OCI-M1 (cell line): ENCODE measurements around the gene TMEM235.
A peak's percentile ranks its signal among the peaks of the same experiment; 100 is the strongest.
"Not testable (repeated sequence)": the region's sequence is repeated elsewhere in the genome, so short reads cannot be mapped to it uniquely, and the experiment has no call there.

Experiments used
- DNase-seq: peaks from one replicate; lab custom pipeline; 2025; lab: John Stamatoyannopoulos, UW

TMEM235 gene

DNA sequence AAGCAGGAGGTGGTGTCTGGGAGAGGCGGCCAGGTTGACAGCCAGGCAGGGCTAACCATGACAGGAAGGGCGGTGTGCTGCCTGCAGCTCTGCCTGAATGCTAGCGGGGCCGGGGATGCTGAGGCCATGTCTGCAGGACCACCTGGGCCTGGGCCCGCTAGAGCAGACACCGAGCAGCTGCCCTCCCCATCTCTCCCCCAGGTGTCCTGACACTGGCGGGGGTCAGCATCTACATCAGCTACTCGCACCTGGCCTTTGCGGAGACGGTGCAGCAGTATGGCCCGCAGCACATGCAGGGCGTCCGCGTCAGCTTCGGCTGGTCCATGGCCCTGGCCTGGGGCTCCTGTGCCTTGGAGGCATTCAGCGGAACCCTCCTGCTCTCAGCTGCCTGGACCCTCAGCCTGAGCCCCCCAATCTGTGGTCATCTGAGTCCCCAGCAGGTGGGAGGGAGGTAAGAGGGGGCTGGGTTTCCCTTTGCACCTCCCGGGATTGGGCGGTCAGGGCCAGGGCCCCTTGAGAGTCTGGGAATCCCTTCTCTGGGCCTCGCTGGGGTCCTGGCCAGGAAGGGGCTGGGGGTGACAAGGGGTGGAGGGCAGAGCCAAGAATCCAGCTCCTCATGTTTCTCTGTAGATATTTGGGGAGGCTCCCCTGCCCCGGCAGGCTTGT, 7.5 kb downstream of the TMEM235 start:
- no peak for DNase-seq

- peak; percentile 56 for DNase-seq
Observed at GRCh38 chr17:78239489-78239931, 8.1 kb downstream of the TMEM235 start.

DNA sequence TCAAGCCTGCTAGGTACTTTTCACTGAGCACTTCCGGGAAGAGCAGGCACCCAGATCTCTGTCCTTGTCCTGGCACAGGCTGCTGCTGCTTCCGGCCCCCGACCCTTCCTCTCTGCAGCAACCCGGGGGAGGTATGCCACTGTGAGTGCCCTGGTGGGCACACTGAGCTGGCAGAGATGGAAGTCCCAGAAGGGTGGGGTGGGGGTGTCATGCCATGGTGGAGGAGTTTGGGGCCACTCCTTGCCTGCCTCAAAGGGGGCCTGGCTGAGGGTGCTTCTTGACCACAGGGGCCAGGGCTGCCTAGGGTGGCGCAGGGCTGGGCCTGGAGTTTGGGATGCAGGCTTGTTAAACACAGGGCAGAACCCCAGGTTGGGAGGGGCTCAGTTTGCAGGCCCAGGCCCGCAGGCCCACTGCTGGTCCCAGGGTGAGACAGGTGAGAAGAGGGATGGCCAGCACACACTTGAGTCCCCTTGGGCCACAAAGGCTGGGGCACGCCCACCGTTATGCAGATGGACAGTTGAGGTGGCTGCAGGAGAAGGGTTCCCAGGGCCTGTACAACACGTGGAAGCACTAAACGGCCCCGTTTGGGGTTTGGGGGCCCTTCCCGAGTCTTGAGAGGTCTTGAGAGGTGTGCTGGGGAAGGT, 8.7 kb downstream of the TMEM235 start:
- no peak for DNase-seq

DNA sequence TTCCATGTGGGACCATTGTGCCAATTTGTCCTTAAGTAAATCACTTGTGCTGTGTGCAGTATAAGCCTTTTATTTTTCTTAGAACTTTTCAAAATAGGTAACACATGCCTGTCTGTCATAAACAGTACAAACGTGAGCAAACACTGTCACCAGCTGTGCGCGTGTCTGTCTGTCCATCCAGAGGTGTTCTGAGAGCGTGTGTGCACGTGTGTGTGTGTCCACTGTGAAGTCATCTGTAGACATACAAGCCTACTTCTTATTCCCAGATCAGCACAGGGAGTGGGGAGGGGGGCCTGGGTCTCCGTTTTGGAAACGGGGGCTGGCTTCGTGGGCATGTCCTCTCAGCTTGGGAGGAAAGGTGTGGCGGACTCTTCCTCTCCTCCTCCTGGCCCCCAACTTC, 9.4 kb downstream of the TMEM235 start:
- DNase-seq, result no peak

DNA sequence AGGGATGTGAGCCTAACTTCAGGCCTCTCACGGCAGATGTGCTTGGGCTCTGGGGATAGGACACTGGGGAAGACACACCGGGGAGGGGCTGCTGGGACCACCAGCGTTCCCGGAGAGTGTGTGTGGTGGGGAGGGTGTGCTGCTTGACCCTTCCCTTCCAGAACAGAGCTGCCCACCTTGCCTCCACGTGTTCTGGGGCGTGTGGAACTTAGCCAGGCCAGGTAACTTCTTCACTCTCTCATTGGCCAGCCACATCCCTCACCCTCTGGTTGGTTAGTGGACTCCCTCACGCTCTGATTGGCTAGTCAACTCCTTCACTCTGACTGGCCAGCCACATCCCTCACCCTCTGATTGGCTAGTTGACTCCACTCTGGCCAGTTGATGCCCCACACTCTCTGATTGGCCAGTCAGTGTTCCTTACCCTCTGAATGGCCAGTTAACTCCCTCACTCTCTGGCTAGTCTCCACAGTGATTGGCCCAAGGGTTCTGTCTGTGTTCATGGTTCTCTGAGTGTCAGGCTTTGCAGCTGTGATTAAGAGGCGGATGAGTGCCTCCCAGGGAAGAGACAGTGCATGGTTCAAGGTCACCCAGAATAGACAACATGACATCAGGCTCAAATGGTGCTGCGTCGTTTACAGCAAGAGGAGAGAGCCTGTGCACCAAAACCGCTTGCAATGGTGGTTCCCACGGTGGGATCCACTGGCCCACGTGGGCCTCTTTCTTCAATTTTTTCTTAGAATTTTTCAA, 10.0 kb downstream of the TMEM235 start:
- DNase-seq, result peak; percentile 41

DNA sequence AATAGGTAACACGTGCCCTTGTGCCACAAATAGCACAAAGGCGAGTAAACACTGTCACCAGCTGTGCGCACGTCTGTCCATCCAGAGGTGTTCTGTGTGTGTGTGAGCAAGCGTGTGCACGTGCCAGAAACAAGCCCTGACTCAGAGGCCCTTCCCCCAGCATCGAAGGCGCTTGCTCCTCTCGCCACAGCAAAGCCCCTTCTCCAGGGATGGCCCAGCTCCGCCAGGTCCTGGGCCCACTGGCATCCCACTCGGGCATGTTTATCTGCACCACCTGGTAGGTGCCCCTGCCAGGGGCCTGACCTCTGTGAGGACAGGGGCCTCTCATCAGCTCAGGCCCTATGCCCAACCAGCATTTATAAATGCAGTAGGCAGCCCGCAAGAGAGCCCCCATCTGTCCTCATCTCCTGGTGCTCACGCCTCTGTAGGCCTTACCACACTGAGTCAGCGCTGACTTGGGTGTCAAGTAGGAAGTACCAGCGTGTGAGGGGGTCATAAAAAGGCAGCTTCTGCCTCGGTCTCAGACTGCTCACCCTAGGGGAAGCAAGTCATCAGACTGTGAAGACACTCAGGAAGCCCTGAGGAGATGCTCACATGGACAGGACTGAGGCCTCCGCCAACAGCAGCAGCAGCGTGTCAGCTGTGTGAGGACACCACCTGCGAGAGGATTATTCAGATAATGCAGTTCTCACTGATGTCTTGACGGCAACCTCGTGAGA, 10.8 kb downstream of the TMEM235 start:
- no peak for DNase-seq

DNA sequence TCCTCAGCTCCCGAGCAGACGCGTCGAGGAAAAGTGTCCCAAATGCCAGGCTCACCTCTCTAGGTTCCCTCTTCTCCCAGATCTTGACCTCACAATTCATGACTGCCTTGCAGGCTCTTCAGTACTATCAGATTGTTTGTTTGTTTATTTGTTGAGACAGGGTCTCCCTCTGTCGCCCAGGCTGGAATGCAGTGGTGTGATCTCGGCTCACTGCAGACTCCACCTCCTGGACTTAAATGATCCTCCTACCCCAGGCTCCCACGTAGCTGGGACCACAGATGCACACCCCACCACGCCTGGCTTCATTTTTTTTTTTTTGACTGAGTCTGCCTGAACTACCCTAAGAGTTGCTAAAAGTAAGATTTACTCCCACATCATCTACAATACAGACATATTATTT, 15.9 kb downstream of the TMEM235 start:
- DNase-seq, result no peak

GRCh38 chr17:78248051-78248914, 16.9 kb downstream of the TMEM235 start:
- DNase-seq, result no peak

GRCh38 chr17:78249074-78249817, 17.8 kb downstream of the TMEM235 start:
- DNase-seq, result no peak

DNA sequence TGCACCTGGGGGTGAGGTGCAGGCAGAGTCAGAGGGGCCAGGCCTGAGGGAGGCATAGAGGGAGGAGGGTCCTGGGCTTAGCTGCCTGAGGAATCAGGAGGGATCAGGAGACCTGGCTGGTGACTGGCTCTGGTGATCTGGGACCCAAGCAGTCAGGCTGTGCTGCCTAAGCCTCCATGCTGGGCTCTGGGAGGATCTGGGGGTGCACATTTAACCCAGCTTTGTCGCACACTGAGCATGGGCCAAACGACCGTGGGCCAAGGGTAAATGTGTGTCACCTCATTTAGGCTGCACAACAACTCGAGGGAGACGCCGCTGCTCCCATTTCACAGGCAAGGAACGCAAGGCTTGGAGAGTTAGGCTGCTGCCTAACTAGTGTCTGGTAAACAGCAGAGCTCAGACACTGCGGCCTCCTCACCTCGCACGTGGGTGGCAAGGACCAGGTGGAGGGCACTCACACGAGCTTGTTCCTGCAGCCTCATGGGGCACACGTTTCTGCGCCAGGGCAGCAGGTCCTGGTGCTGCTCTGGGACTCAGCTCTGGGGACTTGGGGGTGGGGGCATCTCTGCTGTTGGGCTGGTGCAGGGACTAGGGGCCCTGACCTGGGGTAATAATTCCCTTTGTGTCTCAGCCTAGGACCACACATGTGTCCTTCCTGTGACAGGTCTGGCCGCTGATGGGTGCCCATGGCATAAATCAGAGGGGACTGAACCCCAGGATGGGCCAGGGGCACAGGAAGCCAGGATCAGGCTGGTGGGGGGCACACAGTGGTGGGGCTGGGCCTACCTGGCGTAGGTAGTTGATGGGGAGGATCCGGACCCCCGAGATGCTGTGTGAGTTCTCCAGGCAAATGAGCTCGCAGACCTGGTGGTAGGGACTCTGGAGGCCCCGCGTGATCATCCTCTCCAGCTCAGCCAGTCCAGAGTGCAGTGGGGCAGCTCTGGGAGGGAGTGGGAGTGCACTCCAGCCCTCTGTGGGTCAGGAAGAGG, 18.7 kb downstream of the TMEM235 start:
- no peak for DNase-seq

DNA sequence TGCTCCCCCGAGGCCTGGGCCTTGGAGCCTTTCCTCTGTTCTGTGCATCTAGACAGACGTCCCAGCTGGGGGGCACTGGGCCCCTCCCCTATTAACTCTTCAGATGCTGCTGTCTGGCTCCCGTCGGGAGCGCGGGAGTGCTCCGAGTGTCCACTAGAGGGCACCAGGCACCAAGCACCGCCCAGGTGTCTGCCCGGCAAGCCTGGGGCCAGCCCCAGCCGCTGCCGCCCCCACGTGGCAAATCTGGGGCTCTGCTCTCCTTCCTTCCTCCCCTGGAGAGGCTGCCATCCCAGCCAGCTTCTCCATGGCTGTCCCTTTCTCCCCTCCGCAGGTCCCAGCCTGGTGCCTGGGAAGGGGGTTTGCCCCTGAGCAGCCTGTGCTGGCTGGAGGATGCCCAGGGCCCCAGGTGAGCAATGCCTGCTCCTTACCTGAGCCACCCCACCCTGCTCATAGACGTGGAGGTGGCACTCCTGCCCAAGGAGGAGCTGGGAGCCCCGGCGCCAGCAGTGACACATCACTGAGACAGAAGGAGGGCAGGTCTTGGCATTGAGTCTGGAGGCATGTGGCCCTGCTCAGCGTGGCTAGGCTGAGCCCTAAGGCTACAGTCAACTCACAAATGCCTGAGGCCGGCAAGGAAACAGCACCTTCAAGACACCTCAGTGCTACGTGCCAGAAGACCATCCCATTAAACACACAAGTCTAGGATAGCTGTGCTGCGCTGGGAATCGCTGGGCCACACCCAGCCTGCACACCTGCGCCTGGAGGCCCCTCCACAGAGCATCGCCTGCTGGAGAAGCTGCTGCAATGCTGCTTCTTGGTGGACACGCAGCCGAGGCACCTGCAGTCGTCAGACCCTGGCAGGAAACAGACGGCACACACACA, 19.7 kb downstream of the TMEM235 start:
- peak; percentile 92 for DNase-seq

DNA sequence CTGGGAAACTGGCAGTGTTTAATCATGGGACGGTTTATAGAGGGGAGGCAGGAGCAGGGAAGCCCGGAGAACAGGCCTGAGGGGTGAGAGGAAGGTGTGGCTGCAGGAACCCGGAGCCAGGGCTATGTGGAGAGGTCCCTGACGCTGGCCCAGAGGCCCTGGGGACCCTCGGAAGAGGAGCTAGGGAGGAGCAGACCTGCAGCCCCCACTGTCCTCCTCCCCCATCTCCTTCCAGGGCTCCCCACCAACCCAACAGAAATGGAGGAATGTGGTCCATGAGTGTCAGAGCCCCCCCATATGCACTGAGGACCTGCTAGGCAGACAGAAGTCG, 20.3 kb downstream of the TMEM235 start:
- no peak for DNase-seq

DNA sequence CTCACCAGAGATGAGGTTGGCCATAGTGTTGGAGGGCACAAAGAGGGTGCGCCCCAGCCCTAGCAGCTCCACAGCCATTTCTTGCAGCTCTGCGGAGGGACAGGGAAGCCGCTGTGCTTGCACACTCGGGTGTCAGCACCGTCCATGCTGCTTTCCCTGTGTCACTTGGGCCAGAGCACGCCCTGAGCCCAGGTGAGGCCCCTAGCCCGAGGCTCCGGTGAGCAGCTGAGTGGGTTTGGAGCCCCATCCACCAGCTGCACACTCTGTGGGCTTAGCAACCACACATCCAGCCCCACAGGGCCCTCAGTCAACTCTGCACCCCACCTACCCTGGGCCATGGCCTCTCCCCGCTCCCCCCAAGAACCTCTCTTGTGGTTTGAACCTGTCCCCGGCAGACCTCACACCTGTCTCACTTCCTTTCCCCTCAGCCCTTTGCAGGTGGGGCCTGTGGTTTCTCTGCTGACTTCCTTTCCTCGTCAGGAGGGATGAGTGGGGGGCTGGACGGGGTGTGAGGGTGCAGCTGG, 20.7 kb downstream of the TMEM235 start:
- DNase-seq, result no peak

DNA sequence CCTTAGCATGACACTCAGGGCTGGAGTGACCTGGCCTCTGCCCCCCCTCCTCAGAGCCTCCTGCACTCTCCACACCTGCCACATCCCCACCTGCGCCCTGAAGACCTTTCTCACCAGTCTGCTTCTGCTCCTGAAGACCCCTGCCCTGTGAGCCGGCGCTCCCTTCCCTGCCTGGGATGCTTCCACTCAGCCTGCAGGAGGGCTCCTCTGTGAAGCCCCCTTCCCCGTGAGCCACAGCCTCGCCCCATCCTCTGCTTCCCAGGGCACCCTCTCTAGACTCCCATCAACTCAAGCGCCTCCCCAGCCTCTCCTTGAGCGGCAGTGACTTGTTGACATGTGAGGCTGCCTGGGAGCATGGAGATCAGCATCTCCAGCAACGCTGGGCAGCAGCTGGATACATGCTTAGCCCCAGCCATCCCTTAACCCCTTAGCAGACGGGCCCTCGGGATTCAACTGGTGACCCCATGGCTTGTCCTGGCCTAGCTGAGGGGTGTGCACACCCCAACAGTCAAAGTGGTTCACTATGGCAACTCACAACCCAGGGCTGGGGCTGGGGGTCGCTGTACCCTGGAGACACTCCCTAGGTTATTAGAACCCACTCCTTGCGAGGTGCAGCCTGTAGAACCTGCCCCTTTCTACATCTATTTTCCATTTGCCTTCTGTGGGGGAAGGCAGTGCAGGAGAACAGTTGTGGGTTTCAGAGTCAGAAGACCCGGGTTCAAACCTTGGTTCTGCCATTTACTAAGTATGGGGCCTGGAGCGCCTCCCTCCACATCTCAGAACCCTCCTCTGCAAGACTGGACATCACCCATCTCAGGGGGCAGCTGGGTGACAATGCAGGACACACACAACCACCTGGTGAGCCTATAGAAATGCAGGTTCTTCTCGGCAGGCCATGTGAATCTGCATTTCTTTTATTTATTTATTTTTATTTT, 21.5 kb downstream of the TMEM235 start:
- no peak for DNase-seq

DNA sequence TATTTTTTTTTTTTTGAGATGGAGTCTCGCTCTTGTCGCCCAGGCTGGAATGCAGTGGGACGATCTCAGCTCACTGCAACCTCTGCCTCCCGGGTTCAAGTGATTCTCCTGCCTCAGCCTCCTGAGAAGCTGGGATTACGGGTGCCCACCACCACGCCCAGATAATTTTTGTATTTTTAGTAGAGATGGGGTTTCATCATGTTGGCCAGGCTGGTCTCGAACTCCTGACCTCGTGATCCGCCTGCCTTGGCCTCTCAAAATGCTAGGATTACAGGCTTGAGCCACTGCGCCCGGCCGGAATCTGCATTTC, 22.2 kb downstream of the TMEM235 start:
- not testable (repeated sequence) for DNase-seq

DNA sequence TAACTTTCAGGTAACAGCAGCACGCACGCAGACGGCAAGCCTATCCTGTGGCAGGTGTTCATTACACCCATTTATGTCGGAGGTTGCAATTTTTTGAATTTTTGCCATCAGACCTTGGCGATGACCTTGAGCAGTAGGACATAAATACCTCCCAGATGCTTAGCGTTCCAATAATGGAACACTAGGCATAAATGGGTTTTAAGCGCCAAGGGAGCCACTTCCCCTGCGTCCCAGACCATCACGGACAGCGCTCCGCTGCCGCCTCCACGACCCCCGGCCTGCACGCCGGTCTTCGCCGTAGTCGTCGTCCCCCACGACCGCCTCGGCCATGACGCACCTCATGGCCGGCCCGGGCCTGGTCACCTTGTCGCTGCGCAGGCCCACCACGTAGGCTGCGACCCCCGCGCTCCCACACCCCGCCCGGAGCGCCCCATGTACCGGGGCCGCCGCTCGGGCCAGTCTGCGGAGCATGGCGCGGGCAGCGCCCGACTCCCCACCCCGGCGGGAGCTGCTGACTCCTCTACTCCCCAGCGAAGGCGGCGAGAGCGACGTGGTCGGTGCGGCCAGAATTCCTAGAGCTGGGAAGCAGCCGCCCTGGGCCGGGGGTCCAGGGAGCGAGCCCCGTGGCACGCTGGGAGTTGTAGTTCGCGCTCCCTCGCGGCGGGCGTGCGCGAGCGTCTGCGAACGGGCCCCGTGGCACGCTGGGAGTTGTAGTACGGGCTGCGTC, 22.7 kb downstream of the TMEM235 start:
- DNase-seq, result peak; percentile 88
